Measurements from ENCODE around the gene FBXO39.

DNA sequence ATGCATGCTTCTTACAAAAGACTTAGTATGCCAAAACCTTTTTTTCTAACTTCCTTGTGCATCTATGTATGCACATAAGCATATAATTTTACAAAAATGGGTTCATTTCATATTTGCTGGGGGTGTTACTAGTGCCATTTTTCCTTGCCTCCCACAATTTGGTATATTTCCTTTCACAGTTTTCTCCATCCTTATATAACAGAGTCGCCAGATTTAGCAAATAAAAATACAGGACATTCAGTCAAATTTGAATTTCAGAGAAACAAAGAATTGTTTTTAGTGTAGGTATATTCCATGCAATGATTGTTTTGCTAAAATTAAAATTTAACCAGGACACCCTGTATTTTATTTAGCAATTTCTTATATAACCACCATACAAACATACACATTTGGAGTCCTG, 4.0 kb upstream of the FBXO39 start:
- TF ChIP-seq, protein P1, sequence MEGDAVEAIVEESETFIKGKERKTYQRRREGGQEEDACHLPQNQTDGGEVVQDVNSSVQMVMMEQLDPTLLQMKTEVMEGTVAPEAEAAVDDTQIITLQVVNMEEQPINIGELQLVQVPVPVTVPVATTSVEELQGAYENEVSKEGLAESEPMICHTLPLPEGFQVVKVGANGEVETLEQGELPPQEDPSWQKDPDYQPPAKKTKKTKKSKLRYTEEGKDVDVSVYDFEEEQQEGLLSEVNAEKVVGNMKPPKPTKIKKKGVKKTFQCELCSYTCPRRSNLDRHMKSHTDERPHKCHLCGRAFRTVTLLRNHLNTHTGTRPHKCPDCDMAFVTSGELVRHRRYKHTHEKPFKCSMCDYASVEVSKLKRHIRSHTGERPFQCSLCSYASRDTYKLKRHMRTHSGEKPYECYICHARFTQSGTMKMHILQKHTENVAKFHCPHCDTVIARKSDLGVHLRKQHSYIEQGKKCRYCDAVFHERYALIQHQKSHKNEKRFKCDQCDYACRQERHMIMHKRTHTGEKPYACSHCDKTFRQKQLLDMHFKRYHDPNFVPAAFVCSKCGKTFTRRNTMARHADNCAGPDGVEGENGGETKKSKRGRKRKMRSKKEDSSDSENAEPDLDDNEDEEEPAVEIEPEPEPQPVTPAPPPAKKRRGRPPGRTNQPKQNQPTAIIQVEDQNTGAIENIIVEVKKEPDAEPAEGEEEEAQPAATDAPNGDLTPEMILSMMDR (IDR thresholded peaks at IDR 0.05): no peak
- no peak for TF ChIP-seq POLR2A (IDR thresholded peaks at IDR 0.05)

Measured in adrenal gland (tissue), 5 donors.